Nucleus accumbens (tissue), 56 donors: ENCODE results near the gene FAF1.
A peak's percentile ranks its signal among the peaks of the same experiment; 100 is the strongest.
"Not testable (repeated sequence)": the region's sequence is repeated elsewhere in the genome, so short reads cannot be mapped to it uniquely, and the experiment has no call there.

Experiments used
- DNase-seq, 56 donors: peaks; one replicate each; lab custom pipeline; 2025; lab: John Stamatoyannopoulos, UW

FAF1 gene

DNA sequence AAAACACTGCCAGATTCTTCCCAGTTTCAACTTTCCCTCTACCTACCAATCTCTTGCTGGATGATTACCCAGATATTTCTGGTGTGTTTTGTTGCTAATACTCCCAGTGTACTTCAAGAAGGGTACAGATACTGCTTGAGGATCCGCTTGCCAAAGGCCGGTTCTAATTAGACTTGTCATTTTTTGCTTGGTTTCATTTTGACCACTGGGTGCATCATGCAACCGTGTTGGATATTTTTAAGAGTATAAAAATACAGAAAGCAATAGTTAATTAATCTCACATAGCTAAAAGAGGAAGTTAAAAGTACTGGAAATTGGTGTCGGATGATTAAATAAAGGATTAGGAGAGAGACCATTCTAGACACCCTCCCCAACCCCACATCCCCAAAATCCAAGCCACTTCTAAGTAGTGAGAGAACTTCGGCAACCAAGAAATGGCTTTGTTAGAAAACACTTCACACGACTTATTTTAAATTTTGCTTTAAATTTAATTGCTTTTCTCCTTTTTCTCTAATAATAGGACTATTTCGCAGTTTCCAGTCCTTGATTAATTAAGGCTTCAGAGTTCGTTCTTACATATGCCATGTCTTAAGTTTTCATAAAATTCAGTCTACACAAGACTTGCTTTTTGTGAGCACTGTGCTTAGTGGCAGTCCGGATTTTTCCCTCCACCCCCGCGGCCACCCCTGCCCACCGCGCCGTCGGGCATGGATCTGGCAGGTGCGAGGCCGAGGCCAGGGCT is 7.5 kb upstream of the FAF1 start:
- DNase-seq, result no peak

GRCh38 chr1:50966991-50967390 is 6.9 kb upstream of the FAF1 start:
- DNase-seq, result no peak

- DNase-seq, result no peak
Observed at GRCh38 chr1:50964863-50965262, 4.8 kb upstream of the FAF1 start.

GRCh38 chr1:50959303-50959912 is 659 bp downstream of the FAF1 start:
- DNase-seq, result peak in 19 of 56 donors; percentile 17 to 68 (median 43)

DNA sequence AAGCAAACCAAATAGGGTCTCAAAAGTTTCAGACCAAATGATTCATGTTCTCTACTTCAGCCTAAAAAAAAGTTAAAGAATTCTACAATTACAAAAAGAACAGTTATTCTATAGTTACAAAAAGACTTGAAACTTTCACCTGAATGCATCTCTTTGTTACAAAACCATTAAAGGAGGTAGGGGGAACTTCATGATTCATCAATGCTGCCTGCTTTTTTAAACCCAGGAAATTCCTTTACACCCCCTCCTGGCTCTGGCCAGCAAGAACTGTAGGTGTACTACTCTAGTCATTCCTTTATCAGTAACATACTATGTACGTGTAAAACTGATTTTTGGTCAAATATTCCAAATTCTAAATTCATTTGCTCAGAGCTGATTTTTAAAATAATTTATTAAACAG is 5.0 kb downstream of the FAF1 start:
- DNase-seq, result no peak

DNA sequence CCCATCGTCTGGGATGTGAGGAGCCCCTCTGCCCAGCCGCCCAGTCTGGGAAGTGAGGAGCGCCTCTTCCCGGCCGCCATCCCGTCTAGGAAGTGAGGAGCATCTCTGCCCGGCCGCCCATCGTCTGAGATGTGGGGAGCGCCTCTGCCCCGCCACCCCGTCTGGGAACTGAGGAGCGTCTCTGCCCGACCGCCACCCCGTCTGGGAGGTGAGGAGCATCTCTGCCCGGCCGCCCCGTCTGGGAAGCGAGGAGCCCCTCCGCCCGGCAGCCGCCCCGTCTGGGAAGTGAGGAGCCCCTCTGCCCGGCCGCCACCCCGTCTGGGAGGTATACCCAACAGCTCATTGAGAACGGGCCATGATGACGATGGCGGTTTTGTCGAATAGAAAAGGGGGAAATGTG is 7.5 kb downstream of the FAF1 start:
- not testable (repeated sequence) for DNase-seq

GRCh38 chr1:50950396-50950795 is 9.7 kb downstream of the FAF1 start:
- no peak for DNase-seq

- no peak for DNase-seq
Observed at GRCh38 chr1:50949286-50949982, 10.6 kb downstream of the FAF1 start.

GRCh38 chr1:50942334-50942733 is 17.7 kb downstream of the FAF1 start:
- no peak for DNase-seq

GRCh38 chr1:50940291-50940690 is 19.8 kb downstream of the FAF1 start:
- no peak for DNase-seq

DNA sequence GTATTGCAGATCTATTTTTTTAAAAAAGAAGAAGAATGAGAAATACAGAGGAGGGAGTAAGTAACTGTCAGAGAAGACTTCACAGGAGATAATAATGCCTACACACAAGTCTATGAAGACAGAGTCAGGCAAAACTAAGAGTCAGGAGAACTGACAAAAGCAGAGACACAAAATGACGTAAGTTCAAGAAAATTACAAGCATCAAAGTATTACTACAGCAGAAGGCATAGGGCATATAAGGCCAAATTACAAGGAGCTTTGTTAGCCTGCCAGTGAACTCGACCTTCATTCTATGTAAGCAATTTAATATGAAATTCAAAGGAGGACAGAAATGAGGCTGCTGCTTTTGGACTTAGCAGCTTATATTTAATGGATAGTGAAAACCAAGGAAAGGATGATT is 23.7 kb downstream of the FAF1 start:
- DNase-seq, result no peak

DNA sequence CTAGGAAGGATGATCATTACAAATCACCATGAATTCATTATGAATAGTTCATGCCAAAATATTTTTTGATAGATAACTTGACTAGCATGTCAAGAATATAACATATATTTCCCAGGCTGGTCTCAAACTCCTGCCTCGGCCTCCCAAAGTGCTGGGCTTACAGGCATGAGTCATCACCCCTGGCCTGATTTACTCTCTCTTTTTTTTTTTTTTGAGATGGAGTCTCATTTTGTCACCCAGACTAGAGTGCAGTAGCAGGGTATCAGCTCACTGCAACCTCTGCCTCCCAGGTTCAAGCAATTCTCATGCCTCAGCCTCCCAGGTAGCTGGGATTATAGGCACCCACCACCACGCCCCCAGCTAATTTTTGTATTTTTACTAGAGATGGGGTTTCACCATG is 24.8 kb downstream of the FAF1 start:
- DNase-seq, result not testable (repeated sequence)

- no peak for DNase-seq
Observed at GRCh38 chr1:50934838-50935237, 25.2 kb downstream of the FAF1 start.

GRCh38 chr1:50933770-50934169 is 26.3 kb downstream of the FAF1 start:
- DNase-seq, result not testable (repeated sequence)

GRCh38 chr1:50932043-50932442 is 28.0 kb downstream of the FAF1 start:
- not testable (repeated sequence) for DNase-seq

- DNase-seq, result peak in 7 of 56 donors; percentile 1 to 22 (median 2)
Observed at GRCh38 chr1:50930965-50931737, 28.9 kb downstream of the FAF1 start.

DNA sequence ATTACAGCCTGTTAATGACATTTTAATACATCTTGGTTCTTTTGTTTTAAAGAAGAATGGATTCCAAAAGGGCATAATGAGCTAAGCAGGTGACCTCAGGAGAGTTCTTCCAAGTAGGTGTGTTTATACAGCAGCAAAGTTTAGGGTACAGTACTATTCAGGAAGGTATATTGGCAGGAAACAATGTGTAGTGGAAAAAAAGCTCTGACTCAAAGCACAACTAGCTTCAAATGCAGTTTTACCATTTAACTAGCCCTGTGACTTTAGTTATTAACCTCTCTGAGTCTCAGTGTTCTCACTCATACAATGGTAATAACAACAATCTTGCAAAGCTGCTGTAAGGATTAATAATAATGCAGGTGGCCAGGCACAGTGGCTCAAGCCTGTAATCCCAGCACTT is 29.9 kb downstream of the FAF1 start:
- no peak for DNase-seq

DNA sequence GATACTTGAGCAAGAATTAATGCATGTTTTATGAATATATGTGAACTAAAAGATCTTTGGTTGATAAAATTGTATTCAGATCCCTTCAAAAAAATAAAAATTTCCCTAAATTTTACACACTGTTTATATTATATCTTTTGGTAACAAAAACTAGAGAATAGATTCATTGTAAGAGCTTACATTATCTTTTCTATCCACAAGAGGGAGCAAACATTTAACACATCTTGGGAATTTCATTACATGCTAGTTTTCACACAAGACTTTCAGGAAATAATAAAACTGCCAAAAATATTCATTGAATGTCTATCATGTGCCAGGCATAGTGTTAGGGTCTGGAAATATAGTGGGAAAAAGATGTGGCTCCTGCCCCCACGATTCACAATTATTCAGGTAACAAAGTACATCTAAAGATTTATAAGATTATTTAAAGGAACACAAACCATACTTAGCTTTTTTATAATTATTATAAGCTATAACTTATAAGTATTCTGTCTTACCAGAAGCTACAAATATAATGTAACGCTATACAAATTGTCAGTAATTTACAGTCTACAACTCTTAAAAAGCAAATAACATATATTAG is 30.6 kb downstream of the FAF1 start:
- DNase-seq, result no peak

DNA sequence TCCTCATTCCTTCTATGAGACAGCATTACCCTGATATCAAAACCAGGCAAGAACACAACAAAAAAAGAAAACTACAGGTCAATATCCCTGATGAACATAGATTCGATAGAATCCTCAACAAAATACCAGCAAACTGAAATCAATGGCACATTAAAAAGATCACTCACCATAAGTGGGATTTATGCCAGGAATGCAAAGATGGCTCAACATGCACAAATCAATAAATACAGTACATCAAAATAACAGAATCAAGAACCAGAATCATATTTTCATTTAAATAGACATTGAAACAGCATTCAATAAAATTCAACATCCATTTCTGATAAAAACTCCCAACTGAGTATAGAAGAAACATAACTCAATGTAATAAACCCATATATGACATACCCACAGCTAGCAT is 36.5 kb downstream of the FAF1 start:
- DNase-seq, result no peak

DNA sequence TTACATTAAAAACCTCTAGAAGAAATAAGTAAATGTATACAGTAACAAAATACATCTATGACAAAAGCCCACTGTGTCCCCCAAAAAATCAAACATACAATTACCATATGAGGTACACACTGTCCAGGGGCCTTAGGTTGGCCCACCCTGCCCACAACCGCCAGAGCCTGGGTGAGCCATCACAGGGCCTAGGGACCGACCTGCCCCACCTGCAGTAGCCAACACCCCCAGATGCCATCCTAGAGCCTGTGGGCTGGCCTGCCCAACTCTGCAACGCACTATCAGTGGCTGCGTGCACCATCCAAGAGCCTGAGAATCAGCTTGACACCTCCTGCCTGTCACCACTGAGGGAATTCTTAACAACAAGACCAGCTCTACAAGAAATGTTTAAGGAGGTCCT is 39.0 kb downstream of the FAF1 start:
- DNase-seq, result no peak

- no peak for DNase-seq
Observed at GRCh38 chr1:50920409-50920808, 39.7 kb downstream of the FAF1 start.
